Sigmoid colon (tissue), 3 donors: ENCODE results near the gene IGBP1.

Source experiments
- CTCF ChIP-seq, 4 experiments: fragments of 450-650 bp in 3 of 4; fragments of 200-600 bp in 1 of 4; IDR thresholded peaks; one replicate each; pipeline ENCODE4 v1.5.1; 2016 to 2019; ENCODE audit warnings: antibody characterized with exemption in 4 of 4, mild to moderate bottlenecking in 3 of 4, moderate library complexity in 2 of 4
- POLR2A ChIP-seq, 2 donors: fragments of 450-650 bp; IDR thresholded peaks; one replicate each; pipeline ENCODE4 v1.6.1; 2016; ENCODE audit warnings: antibody characterized with exemption in 2 of 2, mild to moderate bottlenecking in 2 of 2, moderate library complexity in 2 of 2

- TF ChIP-seq CTCF (IDR thresholded peaks at IDR 0.05) (no peak), POLR2A (IDR thresholded peaks at IDR 0.05) (no peak)
Observed at GRCh38 chrX:70088751-70089150, 44.5 kb upstream of the IGBP1 start.
